K562 (cell line): ENCODE data around the gene CD14. TPM values are rescaled to one million over a fixed set of nuclear protein-coding genes. Genes with fewer than 3 reads are reported as not detected.

Experiments used
- CBX1 ChIP-seq: sonication (generic); IDR thresholded peaks from 2 replicates; pipeline ENCODE4 v1.6.1; 2016; ENCODE audit warnings: antibody characterized with exemption, low read depth, mild to moderate bottlenecking
- DEAF1 ChIP-seq: fragments of 450-650 bp; formaldehyde crosslinking; IDR thresholded peaks from 2 replicates; pipeline ENCODE4 v1.4.0; 2020; ENCODE audit warnings: mild to moderate bottlenecking, moderate library complexity
- E2F3 ChIP-seq: fragments of 250-450 bp; sonication (Bioruptor Pico); IDR thresholded peaks from 2 replicates; pipeline ENCODE4 v1.4.0; 2020; ENCODE audit warnings: mild to moderate bottlenecking
- ELF4 ChIP-seq: fragments of 450-650 bp; formaldehyde crosslinking; IDR thresholded peaks from 2 replicates; pipeline ENCODE4 v1.4.0; 2022; ENCODE audit warnings: missing genetic modification characterization
- EWSR1 ChIP-seq: fragments of 450-650 bp; IDR thresholded peaks from 2 replicates; pipeline ENCODE4 v1.6.1; 2018; ENCODE audit warnings: borderline replicate concordance, mild to moderate bottlenecking, low read depth, moderate library complexity; ENCODE audit not compliant: partially characterized antibody
- FOXM1 ChIP-seq, 2 experiments: fragments of 450-650 bp in 1 of 2; sonication (generic) in 1 of 2; formaldehyde crosslinking in 1 of 2; IDR thresholded peaks; 2 replicates each; pipeline versions ENCODE4 v1.6.1 to v1.9.0; 2017 to 2022; ENCODE audit warnings: low read depth in 2 of 2, mild to moderate bottlenecking in 2 of 2, missing genetic modification reagents in 1 of 2, moderate library complexity in 1 of 2
- HNRNPK ChIP-seq: fragments of 200-400 bp; formaldehyde crosslinking; IDR thresholded peaks from one replicate; pipeline ENCODE4 v1.6.1; 2018; ENCODE audit warnings: mild to moderate bottlenecking, low read depth, low read length; ENCODE audit not compliant: poor library complexity, severe bottlenecking
- KAT2B ChIP-seq: IDR thresholded peaks from one replicate; pipeline ENCODE4 v1.6.1; 2012; ENCODE audit warnings: low read depth, mild to moderate bottlenecking, control low read depth, inconsistent platforms, low read length, moderate library complexity
- POLR3A ChIP-seq: IDR thresholded peaks from 2 replicates; pipeline ENCODE4 v1.6.1; 2011; ENCODE audit warnings: borderline replicate concordance, mild to moderate bottlenecking, moderate library complexity; ENCODE audit not compliant: insufficient read length, insufficient read depth; ENCODE audit errors: extremely low read depth
- RBM39 ChIP-seq: fragments of 200-400 bp; formaldehyde crosslinking; optimal IDR thresholded peaks from 2 replicates; pipeline ENCODE3; 2018; ENCODE audit warnings: low read depth, low read length
- RHOXF2B ChIP-seq: fragments of 250-450 bp; sonication (Bioruptor Pico); conservative IDR thresholded peaks from 2 replicates; pipeline ENCODE4 v1.5.1; 2021
- SIN3B ChIP-seq: fragments of 450-650 bp; IDR thresholded peaks from 2 replicates; pipeline ENCODE4 v1.6.1; 2017; ENCODE audit warnings: low read depth, mild to moderate bottlenecking, moderate library complexity
- SP1 ChIP-seq: sonication (generic); formaldehyde crosslinking; IDR thresholded peaks from 2 replicates; pipeline ENCODE4 v1.8.1; 2022; ENCODE audit warnings: mild to moderate bottlenecking, missing genetic modification reagents
- SPI1 ChIP-seq: IDR thresholded peaks from 2 replicates; pipeline ENCODE4 v1.6.1; 2011; ENCODE audit warnings: low read depth, low read length, control low read depth, borderline replicate concordance
- SRSF9 ChIP-seq: fragments of 200-400 bp; formaldehyde crosslinking; IDR thresholded peaks from 2 replicates; pipeline ENCODE4 v1.6.1; 2017; ENCODE audit warnings: low read depth, low read length, borderline replicate concordance
- TCFL5 ChIP-seq: fragments of 250-450 bp; sonication (Bioruptor Pico); conservative IDR thresholded peaks from 2 replicates; pipeline ENCODE4 v1.6.1; 2021; ENCODE audit warnings: mild to moderate bottlenecking, moderate library complexity, matching md5 sums
- VEZF1 ChIP-seq: fragments of 200-800 bp; sonication (Bioruptor generic); IDR thresholded peaks from 2 replicates; pipeline ENCODE4 v1.6.1; 2017; ENCODE audit warnings: missing genetic modification characterization, missing compliant biosample characterization
- YY1 ChIP-seq, 3 experiments: IDR thresholded peaks; 2 replicates each; pipeline ENCODE4 v1.6.1; 2011; ENCODE audit warnings: low read length in 2 of 3, mild to moderate bottlenecking in 2 of 3, moderate library complexity in 2 of 3, borderline replicate concordance in 1 of 3, control low read depth in 1 of 3, low read depth in 1 of 3; ENCODE audit not compliant: insufficient read depth in 3 of 3, insufficient replicate concordance in 2 of 3, control insufficient read depth in 1 of 3, insufficient read length in 1 of 3; ENCODE audit errors: extremely low read depth in 1 of 3
- ZBTB26 ChIP-seq: fragments of 450-650 bp; formaldehyde crosslinking; IDR thresholded peaks from 2 replicates; pipeline ENCODE4 v1.4.0; 2022; ENCODE audit warnings: missing genetic modification characterization
- ZBTB5 ChIP-seq: fragments of 450-650 bp; IDR thresholded peaks from 2 replicates; pipeline ENCODE4 v1.6.1; 2017; ENCODE audit warnings: antibody characterized with exemption
- ZNF3 ChIP-seq: fragments of 250-450 bp; sonication (Bioruptor Pico); IDR thresholded peaks from 2 replicates; pipeline ENCODE4 v1.5.0; 2021; ENCODE audit warnings: mild to moderate bottlenecking, moderate library complexity
- ZNF696 ChIP-seq: fragments of 250-450 bp; sonication (Bioruptor Pico); conservative IDR thresholded peaks from 2 replicates; pipeline ENCODE4 v1.4.0; 2020; ENCODE audit warnings: mild to moderate bottlenecking, moderate library complexity
- ZNF778 ChIP-seq: fragments of 450-650 bp; formaldehyde crosslinking; IDR thresholded peaks from 2 replicates; pipeline ENCODE4 v1.4.0; 2020; ENCODE audit warnings: mild to moderate bottlenecking, moderate library complexity
- polyA plus RNA-seq, 8 experiments: library from polyadenylated mRNA; depleted of rRNA in 4 of 8; stranded (reverse) in 5 of 8; unstranded in 3 of 8; fragments of >200 nt; fragmentation: Nextera tagmentation in 2 of 8; fragmentation: Illumina TruSeq in 1 of 8; extraction: Ambion mirVana in 2 of 8; extraction: Trizol in 1 of 8; gene quantifications; 2 replicates each; pipeline versions ENCODE4 v1.2.1 to v1.2.3, GENCODE V29; 2011 to 2014; ENCODE audit warnings: inconsistent platforms in 1 of 8, missing spikeins in 1 of 8
- total RNA-seq, 7 experiments: library from RNA; depleted of rRNA in 6 of 7; stranded (reverse); fragments of >200 nt in 6 of 7; fragmentation: Illumina TruSeq in 2 of 7; extraction: Trizol in 2 of 7; gene quantifications; 2 replicates each; pipeline versions ENCODE4 v1.2.1 to v1.2.3, GENCODE V29; 2011 to 2021; ENCODE audit warnings: low replicate concordance in 1 of 7

The CD14 gene
- total and polyA plus RNA-seq, 9 of the 15 experiments (the other 6 are each of a cell fraction or from before 2014, with no cell fraction given), result 0.07 to 0.47 (median 0.14) TPM; not detected in 2

- TF ChIP-seq FOXM1 (IDR thresholded peaks at IDR 0.05; ENCODE audit: low read depth) (peak; percentile 30; the same call in 1 of the 2 replicates), FOXM1 (CRISPR knock-in tag; IDR thresholded peaks at IDR 0.05; ENCODE audit: low read depth) (no peak), ZNF778 (CRISPR knock-in tag) (no peak), YY1 (IDR thresholded peaks at IDR 0.05; ENCODE audit: borderline replicate concordance in 1 of 3, control insufficient read depth in 1 of 3, extremely low read depth in 1 of 3, insufficient read depth in 3 of 3, insufficient read length in 1 of 3, insufficient replicate concordance in 2 of 3, low read depth in 1 of 3, low read length in 2 of 3) (no peak), ZBTB5 (no peak), ZBTB26 (CRISPR knock-in tag) (no peak), SP1 (CRISPR knock-in tag) (no peak), CBX1 (no peak), ELF4 (no peak), VEZF1 (CRISPR knock-in tag) (peak; percentile 75), EWSR1 (no peak), SRSF9 (no peak), SIN3B (no peak), ZNF696 (no peak), SPI1 (no peak), ZNF3 (CRISPR knock-in tag) (no peak), RHOXF2B (no peak), E2F3 (CRISPR knock-in tag) (no peak), HNRNPK (no peak), POLR3A (no peak), DEAF1 (CRISPR knock-in tag) (no peak), TCFL5 (CRISPR knock-in tag) (no peak), KAT2B (no peak), RBM39 (no peak)
These were observed 46.0 kb upstream of the CD14 start (continued) for GRCh38 chr5:140678993-140679392.
